ENCODE results near the gene SPSB4.
"Not testable (repeated sequence)": the region's sequence is repeated elsewhere in the genome, so short reads cannot be mapped to it uniquely, and the experiment has no call there.

The SPSB4 gene

DNA sequence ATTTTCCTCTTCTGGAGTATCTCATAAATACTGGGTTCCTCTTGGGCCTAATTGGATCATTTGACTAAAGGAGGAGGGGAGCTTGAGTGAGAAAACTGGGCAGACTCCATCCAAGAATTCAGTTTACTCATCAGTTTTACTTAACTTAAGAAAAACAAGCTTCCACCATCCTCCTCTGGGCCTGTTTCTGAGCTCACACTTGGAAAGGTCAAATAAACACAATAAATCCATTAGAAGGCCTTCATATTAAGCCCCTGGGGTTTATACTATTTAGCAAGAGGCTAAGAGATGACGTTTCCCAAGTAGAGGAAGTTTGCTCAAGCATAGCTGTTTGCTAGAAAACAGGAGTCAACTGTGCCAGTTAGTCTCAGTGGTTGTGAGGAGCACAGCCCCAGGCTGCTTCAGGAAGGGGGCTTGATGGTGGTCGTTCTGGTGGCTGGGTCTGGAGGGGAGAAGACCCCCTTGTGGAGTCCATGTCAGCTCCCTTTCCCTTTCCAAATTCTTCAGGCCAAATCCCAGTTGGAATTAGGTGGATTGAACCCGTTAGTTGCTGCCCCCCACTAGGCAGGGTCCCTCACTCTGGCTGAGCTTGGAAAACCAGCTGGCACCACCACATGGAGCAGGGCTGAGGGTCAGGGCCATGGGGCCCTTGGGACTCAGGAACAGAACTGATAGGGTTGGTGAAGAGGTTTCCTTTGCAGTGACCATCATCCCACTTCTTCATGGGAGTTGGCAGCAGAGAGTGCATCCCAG lies 64.8 kb downstream of the SPSB4 start:
- DNase-seq (ENCODE audit: low spot score) = no peak

- no peak for DNase-seq (ENCODE audit: low spot score)
Measured at GRCh38 chr3:141116721-141117120, 65.6 kb downstream of the SPSB4 start.

DNA sequence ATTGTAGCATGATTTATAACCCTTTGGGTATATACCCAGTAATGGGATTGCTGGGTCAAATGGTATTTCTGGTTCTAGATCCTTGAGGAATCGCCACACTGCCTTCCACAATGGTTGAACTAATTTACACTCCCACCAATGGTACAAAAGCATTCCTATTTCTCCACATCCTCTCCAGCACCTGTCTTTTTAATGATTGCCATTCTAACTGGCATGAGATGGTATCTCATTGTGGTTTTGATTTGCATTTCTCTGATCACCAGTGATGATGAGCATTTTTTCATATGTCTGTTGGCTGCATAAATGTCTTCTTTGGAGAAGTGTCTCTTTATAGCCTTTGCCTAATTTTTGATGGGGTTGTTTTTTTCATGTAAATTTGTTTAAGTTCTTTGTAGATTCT lies 66.8 kb downstream of the SPSB4 start:
- not testable (repeated sequence) for DNase-seq (ENCODE audit: low spot score)

DNA sequence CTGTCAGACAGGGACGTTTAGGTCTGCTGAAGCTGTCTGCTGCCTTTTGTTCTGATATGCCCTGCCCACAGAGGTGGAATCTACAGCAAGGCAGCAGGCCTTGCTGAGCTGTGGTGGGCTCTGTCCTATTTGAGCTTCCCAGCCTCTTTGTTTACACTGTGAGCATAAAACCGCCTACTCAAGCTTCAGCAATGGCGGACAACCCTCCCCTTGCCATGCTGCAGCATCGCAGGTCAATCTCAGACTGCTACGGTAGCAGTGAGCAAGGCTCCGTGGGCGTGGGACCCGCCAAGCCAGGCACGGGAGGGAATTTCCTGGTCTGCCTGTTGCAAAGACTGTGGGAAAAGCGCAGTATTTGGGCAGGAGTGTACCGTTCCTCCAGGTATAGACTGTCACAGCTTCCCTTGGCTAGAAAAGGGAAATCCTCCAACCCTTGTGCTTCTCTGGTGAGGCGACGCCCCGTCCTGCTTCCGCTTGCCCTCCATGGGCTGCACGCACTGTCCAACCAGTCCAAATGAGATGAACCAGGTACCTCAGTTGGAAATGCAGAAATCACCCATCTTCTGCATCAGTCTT lies 71.4 kb downstream of the SPSB4 start:
- no peak for DNase-seq (ENCODE audit: low spot score)

DNA sequence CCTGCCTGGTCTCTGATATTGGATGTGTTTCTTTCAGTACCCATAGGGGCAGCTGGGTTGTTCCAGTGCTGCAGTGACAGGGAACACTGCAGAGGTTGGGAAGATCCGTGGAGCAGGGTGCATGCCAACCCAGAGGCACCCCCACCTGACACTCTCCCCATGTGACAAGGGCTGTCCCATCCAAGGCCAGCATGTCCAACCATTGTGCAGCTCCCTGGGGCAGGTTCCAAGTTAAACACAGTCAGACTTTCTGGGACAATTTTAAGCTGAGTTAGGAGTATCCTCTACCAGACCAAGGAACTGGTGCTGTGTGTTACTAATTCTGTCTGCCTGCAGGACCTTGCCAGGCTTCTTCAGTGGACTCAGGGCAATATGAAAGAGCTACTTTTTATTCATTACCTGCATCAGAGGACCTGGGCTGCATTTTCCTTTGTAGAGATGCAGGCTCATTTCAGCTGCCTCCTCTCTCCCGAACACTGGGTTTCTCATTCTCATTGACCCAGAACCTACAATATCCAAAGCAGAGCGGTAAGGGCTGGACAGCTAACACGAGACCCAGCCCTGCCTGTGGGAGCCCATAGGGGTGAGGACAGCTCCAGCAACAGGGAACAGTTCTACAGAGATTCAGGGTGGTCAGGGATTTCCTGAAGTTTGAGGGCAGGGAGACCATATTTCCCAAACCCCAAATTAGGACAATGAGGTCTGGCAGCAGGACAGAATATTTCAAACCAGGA lies 72.7 kb downstream of the SPSB4 start:
- no peak for DNase-seq (ENCODE audit: low spot score)

GRCh38 chr3:141124715-141125114 lies 73.6 kb downstream of the SPSB4 start:
- no peak for DNase-seq (ENCODE audit: low spot score)

DNA sequence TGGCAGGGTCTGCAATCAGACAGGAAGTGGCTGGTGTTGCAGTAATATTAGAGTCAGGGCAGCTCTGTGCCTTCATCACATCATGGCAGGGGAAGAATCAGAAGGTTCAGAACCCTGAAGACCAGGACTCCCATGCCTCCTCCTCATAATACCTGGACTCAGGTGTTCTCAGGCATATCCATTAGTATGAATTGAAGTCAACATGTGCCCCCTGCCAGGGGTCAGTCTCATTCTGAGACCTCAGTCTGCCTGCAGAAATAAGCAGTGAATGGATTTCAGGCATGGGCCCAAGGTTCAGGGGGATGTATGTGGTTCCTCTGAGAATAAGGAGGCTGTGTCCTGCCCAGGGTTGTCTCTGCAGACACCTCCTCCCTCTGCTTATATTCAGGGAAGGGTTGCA lies 74.2 kb downstream of the SPSB4 start:
- no peak for DNase-seq (ENCODE audit: low spot score)

GRCh38 chr3:141126661-141127343 lies 75.7 kb downstream of the SPSB4 start:
- DNase-seq (ENCODE audit: low spot score) = no peak

GRCh38 chr3:141127344-141128125 lies 76.4 kb downstream of the SPSB4 start:
- DNase-seq (ENCODE audit: low spot score) = no peak

GRCh38 chr3:141128126-141128777 lies 77.1 kb downstream of the SPSB4 start:
- no peak for DNase-seq (ENCODE audit: low spot score)

GRCh38 chr3:141129049-141129448 lies 77.9 kb downstream of the SPSB4 start:
- no peak for DNase-seq (ENCODE audit: low spot score)

- peak; percentile 16 for DNase-seq (ENCODE audit: low spot score)
Measured at GRCh38 chr3:141129541-141130011, 78.4 kb downstream of the SPSB4 start.

GRCh38 chr3:141143517-141143916 lies 92.4 kb downstream of the SPSB4 start:
- no peak for DNase-seq (ENCODE audit: low spot score)

DNA sequence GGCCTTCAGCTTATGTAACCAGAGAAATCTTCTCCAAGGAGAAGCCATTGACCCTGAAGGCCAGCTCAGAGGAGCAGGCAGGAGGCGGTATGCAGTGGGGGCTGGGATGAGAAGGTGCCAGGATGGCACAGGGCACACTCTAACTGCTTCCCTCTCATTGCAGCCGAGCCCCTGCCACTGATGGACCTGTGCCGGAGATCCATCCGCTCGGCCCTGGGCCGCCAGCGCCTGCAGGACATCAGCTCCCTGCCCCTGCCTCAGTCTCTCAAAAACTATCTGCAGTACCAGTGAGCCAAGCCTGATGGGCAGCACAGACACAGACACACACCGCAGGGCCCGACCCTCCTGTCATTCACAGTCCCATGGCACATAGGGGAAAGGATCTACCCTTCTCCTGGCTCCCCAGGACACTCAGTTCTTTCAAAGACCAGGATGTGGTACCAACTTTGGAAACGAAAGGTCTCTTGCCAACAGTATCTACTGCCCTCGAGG lies 95.9 kb downstream of the SPSB4 start:
- DNase-seq (ENCODE audit: low spot score) = no peak

- no peak for DNase-seq (ENCODE audit: low spot score)
Measured at GRCh38 chr3:141147657-141148056, 96.5 kb downstream of the SPSB4 start.

DNA sequence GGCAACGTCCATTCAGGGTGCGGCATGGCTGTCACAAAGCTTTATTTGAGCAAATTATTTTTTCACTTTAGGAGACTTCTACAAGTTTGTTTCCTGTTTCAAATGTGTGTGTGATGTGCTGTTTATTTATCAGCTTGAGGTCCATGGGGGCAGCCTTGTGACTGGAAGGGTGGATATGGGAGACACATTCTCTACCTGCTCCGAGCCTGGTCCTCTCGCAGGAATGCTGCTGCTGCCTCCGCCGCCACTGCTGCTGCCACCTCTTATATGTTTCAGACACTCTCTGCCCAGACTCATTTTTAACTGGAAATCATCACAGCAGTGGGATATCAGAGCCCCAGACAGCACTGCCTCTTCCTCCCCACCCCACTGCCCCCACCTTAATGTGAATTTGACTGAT lies 97.0 kb downstream of the SPSB4 start:
- no peak for DNase-seq (ENCODE audit: low spot score)

DNA sequence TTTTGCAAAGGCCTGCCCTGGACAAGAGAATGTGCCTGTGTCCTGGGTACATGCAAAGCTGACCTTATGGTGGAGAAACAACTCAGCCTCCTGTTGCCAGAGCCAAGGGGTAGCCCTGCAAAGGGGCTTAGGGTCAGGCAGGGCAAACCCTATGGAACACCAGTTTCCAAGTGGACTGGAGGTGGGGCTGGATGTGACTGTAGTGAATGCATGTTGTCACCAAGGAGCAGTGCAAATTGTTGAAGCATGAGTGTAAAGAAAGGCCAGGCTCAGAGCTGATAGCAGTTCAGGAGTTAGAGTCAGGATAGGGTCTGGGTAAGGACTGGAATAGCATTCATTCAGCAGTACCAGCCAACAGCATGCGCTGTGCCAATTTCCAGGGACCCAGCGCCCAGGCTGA lies 97.6 kb downstream of the SPSB4 start:
- no peak for DNase-seq (ENCODE audit: low spot score)

GRCh38 chr3:141150081-141150830 lies 99.1 kb downstream of the SPSB4 start:
- peak; percentile 25 for DNase-seq (ENCODE audit: low spot score)

DNA sequence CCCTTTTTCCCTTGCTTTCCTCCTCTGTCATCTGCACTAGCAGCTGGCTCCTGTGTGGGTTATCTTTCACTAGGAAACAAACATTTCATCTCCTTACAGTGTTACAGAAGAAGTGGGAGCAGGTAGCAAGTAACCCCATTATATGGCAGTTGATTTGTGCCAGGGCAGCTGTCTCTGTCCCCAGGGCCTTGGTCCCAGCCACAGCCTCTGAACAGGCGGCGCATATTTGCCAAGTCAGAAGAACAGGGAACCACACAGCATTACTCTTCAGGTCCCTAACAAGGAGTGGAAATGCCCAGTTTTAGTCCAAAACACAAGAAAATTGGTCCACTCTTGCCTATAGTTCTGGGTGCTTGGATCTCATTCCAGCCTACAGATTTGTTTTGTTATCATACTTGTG lies 99.8 kb downstream of the SPSB4 start:
- no peak for DNase-seq (ENCODE audit: low spot score)

- DNase-seq (ENCODE audit: low spot score) = no peak
Measured at GRCh38 chr3:141151439-141151838, 100.3 kb downstream of the SPSB4 start.

All from Ammon's horn (tissue), 1 donor.